ENCODE measurements around the gene SIPA1L2.

Gene SIPA1L2

DNA sequence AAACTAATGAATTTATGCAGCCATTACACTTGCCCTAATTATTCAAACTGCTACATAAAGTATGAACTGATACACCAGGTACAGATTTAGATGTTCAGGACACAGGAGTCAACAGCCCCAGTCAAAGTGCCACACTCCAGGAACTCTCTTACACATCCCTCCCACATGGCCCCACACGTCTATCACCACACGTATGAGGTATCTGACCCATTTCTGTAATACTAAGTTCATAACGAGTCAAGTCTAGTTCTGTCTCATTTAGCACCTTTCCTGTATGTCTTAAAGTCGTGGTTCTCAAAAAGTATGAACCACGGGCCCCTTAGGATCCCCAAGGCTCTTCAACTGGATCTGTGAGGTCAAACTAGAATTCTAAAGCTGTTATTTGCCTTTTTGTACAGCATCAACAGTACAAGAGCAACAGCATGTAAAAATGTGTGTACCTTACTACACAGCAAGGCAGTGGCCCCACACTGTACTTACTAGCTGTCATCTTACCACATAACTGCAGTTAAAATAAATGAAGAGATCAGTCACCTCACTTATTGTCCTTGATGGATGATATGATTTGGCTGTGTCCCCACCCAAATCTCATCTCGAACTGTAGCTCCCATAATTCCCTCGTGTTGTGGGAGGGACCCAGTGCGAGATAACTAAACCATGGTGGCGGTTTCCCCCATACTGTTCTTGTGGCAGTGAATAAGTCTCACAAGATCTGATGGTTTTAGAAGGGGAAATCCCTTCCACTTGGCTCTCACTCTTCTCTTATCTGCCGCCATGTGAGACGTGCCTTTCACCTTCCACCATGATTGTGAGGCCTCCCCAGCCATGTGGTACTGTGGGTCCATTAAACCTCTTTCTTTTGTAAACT is 42.6 kb downstream of the SIPA1L2 start:
- TF ChIP-seq Cebpa-rat (IDR thresholded peaks at IDR 0.05), result no peak
- Histone ChIP-seq H3K27me3 (no peaks in the 10 kb centered on the region), H3K36me3 (peaks cover 0 to 12% (median 5%) of the 10 kb centered on the region in 11 experiments; a peak in 8 of 22 replicates), H3K4me1 (peaks cover 35 to 80% (median 56%) of the 10 kb centered on the region in 10 experiments), H3K27ac (peak overlapping the region; percentile 55 to 95 (median 90); a peak in 18 of 22 replicates), H3K9ac (no peak overlapping the region), H3K4me3 (peak overlapping the region in 2 of 10 experiments; percentile 5 to 24; a peak in 1 of 20 replicates), H4K20me1 (no peaks in the 10 kb centered on the region), H3K9me3 (replicated peaks in 1 of 11) (peaks cover 15 to 37% (median 20%) of the 10 kb centered on the region in 11 experiments), H3K4me2 (peak overlapping the region in 6 of 11 experiments; percentile 0 to 92 (median 23); a peak in 10 of 22 replicates)

GRCh38 chr1:232586679-232587078 is 43.3 kb downstream of the SIPA1L2 start:
- Histone ChIP-seq H3K27me3 (no peaks in the 10 kb centered on the region), H4K20me1 (no peaks in the 10 kb centered on the region), H3K4me2 (peak overlapping the region in 6 of 11 experiments; percentile 0 to 92 (median 16); a peak in 3 of 22 replicates), H3K9me3 (replicated peaks in 1 of 11) (peaks cover 15 to 37% (median 20%) of the 10 kb centered on the region in 11 experiments), H3K4me3 (no peak overlapping the region), H3K36me3 (peaks cover 0 to 12% (median 5%) of the 10 kb centered on the region in 11 experiments; a peak in 8 of 22 replicates), H3K4me1 (peaks cover 29 to 73% (median 49%) of the 10 kb centered on the region in 10 experiments), H3K27ac (peak overlapping the region in 3 of 11 experiments; percentile 88 to 95 (median 91); a peak in 3 of 22 replicates), H3K9ac (no peak overlapping the region)
- no peak for TF ChIP-seq Cebpa-rat (IDR thresholded peaks at IDR 0.05)

DNA sequence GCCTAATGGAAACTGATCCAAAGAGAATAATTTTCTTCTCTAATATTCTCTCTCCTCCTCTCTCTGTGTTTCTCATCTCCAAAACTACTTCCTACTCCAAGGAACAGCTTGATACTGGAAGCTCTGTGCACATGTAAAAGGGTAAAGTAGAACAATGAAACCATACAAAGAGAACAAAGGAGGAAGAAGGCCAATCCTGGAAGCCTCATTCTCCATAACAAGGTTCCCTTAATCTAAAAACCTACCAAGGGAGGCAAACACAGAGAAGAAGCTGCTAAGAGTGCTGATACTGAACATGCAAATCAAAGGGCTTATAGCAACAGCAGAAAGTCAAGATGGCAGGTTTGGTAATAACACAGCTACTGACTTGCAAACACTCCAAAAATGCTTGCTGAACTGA is 44.4 kb downstream of the SIPA1L2 start:
- TF ChIP-seq Cebpa-rat (IDR thresholded peaks at IDR 0.05), result no peak
- H3K27ac ChIP-seq, result peak overlapping the region in 5 of 11 experiments; percentile 16 to 37 (median 18); a peak in 6 of 22 replicates
- H3K9ac ChIP-seq, result no peak overlapping the region
- H3K4me2 ChIP-seq, result peak overlapping the region in 5 of 11 experiments; percentile 8 to 74 (median 39); a peak in 9 of 22 replicates
- H3K36me3 ChIP-seq, result peaks cover 0 to 12% (median 5%) of the 10 kb centered on the region in 11 experiments; a peak in 8 of 22 replicates
- peaks cover 16 to 46% (median 25%) of the 10 kb centered on the region in 11 experiments for H3K9me3 ChIP-seq (replicated peaks in 1 of 11)
- H3K4me1 ChIP-seq, result peaks cover 17 to 63% (median 45%) of the 10 kb centered on the region in 10 experiments
- H4K20me1 ChIP-seq, result no peaks in the 10 kb centered on the region
- H3K4me3 ChIP-seq, result no peak overlapping the region
- no peaks in the 10 kb centered on the region for H3K27me3 ChIP-seq

GRCh38 chr1:232581932-232582331 is 48.0 kb downstream of the SIPA1L2 start:
- no peaks in the 10 kb centered on the region for H4K20me1 ChIP-seq

More at GRCh38 chr1:232581932-232582331, 48.0 kb downstream of the SIPA1L2 start:
- Histone ChIP-seq H3K4me1 (peaks cover 32 to 63% (median 48%) of the 10 kb centered on the region in 10 experiments), H3K4me3 (no peak overlapping the region), H3K4me2 (no peak overlapping the region), H3K27ac (peak overlapping the region in 1 of 11 experiments; percentile 82; a peak in 1 of 22 replicates), H3K9me3 (replicated peaks in 1 of 11) (peaks cover 0 to 39% (median 12%) of the 10 kb centered on the region in 11 experiments; a peak in 11 of 22 replicates), H3K36me3 (peaks cover 0 to 5% (median 0%) of the 10 kb centered on the region in 11 experiments; a peak in 2 of 22 replicates), H3K9ac (no peak overlapping the region), H3K27me3 (no peaks in the 10 kb centered on the region)
- TF ChIP-seq Cebpa-rat (IDR thresholded peaks at IDR 0.05), result no peak
